Stimulated activated naive CD4-positive, alpha-beta T cell (primary cell): ENCODE results near the gene EFEMP1.
"Not testable (repeated sequence)": the region's sequence is repeated elsewhere in the genome, so short reads cannot be mapped to it uniquely, and the experiment has no call there.

Source experiments
- DNase-seq, 6 experiments: peaks; one replicate each; lab custom pipeline; 2025; lab: John Stamatoyannopoulos, UW

Gene EFEMP1

GRCh38 chr2:55865096-55865835, 58.3 kb downstream of the EFEMP1 start:
- DNase-seq = no peak

- no peak for DNase-seq
Measured at GRCh38 chr2:55864351-55865084, 59.1 kb downstream of the EFEMP1 start.

DNA sequence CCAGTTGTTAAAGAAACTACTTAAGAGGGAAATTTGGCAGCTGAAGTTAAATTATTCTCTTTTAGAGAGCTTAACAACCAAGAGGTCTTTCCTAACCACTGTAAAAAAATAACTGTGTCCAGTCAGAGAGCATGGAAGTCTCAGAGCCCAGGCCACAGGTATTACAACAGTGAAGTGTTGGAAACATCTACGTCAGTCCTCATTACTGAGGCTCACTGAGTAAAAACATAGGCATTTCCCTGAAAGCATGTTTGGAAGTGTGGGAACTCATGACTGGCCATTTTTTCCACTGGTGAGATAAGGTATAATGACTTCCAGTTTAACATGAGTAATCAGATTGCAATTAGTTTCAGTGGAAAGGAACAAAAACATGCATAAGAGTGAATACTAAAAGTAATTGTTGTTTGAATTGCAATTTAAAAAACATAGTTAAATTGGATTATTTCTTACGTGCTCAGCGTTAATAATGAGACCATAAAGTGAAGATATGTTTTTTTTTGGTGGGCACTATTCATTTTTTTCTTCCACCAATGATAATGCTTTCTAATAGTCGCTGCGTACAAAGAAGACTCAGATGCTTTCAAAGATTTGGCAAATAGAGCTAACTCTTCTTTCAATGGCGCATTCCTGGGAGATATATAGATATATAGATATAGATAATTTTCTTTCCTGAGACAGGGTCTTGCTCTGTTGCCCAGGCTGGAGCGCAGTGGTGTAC, 60.8 kb downstream of the EFEMP1 start:
- no peak for DNase-seq

DNA sequence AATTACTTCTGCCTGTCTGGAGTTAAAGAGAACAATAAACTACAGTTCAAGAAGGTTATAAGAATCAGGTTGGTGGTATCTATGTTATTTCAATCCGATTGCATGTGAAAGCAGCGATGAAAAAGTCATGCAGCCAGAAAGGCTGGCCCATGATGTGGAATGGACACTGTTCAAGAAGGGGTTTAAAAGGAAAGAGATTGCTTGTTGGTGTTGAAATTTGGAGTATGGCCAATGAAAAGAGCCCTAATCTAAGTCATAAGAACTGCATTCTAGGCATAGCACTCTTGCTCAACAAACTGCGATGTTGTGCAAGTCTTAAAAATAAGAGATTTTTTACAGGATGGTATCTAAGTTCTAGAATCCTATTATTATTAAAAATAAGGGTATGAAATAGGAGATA, 61.3 kb downstream of the EFEMP1 start:
- DNase-seq = no peak

- no peak for DNase-seq
Measured at GRCh38 chr2:55861733-55862132, 61.8 kb downstream of the EFEMP1 start.

DNA sequence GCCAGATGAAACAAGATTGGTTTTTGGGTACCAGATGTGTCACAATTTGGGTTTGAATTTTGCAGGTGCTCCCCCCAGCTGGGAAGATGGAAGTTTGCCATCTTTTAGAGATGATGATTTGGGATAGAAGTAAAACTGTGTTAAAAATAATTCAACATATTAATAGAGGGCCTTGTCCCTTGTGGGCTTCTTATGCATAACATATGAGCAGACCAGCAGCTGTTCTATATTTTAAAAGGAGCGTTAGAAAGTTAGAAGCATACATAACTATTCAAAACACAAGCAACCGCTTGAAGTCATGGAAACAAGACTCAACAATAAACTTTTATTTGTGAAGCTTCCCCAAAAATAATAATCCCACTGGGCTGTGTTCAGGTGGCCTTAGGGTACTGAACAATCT, 62.8 kb downstream of the EFEMP1 start:
- no peak for DNase-seq

GRCh38 chr2:55859875-55860274, 63.7 kb downstream of the EFEMP1 start:
- no peak for DNase-seq

DNA sequence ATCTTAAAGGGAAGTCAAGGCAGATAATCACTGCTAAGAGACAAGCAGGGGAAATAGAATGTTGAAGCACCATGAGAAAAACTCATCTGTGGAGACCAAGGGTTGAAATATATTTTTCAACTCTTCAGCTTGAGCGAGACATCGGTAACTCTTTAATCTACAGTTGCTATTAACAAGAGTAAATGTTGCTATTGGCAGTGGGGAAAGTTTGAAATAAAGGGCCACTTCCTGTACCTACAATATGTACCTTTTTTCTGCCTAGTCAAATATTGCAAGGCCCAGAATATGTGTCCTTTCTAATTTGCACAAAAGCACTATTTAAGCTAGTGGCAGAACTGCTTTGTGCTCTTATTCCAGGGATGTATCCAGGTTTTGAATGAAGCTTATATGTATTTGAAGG, 65.8 kb downstream of the EFEMP1 start:
- no peak for DNase-seq

- DNase-seq = no peak
Measured at GRCh38 chr2:55856936-55857335, 66.6 kb downstream of the EFEMP1 start.

DNA sequence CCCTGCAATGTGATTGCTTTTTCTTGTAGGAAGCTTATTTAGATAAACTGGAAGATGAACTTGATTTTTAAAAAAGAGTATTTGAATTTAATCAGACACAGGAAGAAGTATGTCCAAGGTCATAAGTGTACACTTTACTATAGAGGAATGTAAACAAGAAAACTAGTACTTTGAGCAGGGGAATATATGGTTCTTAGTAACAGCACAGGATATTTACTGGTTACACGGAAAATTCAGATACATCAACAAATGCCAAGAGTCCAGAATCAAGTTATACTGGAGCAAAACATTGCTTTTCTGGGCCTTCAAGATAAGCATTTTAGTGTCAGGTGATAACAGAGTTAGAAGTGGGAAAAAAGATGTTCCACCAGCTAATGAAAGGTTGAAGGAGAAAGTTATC, 75.5 kb downstream of the EFEMP1 start:
- no peak for DNase-seq

DNA sequence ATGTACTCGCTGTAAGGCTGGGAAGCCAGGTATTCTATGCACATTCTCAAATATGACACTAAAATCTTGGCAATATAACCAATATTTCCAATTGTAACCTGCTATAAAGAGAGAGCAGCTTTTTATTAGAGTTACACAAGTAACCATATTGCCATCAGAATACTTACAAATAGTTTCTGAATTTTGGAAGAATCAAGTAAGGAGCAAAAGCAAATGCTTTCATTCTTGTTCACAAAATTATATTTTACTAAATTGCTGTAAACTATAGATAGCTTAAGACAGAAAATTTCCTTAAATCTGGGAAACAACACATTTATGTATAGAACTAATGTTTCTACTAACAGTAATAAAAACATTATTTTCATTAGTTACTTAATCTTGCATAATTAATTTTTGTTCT, 77.2 kb downstream of the EFEMP1 start:
- DNase-seq = no peak

DNA sequence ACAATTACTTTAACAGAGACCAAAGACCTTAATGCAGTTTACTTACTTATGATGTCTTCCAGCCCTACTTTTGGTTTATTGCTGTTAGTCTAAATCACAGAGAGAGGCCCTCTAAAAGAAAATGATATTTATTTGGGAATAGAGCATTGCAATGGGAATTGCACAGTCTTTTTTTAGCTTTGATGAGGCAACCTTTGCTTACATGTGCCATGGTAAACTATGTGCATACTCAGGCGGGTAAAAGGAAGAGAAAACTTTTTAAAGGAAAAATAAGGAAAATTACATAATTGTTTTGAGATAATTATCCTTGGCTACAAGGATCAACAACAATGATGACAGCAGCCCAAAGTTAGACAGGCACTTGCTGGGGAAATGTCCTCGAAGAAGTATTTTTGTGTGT, 78.6 kb downstream of the EFEMP1 start:
- DNase-seq = no peak

DNA sequence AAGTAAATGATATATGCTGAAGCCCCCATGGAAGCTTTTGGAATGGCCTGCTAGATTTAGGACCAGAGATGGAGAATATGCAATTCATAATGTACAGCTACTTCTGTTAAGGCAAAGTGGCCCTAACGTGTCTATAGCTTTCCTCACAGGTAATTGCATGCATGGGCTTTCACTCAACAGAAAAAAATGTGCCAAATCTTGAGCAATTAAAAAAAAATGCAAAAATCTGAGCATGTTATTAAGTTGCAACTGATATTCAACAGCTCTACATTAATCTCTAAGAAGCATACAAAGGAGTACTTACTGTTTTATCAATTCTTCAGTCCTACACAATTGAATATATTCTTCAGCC, 79.6 kb downstream of the EFEMP1 start:
- DNase-seq = no peak

DNA sequence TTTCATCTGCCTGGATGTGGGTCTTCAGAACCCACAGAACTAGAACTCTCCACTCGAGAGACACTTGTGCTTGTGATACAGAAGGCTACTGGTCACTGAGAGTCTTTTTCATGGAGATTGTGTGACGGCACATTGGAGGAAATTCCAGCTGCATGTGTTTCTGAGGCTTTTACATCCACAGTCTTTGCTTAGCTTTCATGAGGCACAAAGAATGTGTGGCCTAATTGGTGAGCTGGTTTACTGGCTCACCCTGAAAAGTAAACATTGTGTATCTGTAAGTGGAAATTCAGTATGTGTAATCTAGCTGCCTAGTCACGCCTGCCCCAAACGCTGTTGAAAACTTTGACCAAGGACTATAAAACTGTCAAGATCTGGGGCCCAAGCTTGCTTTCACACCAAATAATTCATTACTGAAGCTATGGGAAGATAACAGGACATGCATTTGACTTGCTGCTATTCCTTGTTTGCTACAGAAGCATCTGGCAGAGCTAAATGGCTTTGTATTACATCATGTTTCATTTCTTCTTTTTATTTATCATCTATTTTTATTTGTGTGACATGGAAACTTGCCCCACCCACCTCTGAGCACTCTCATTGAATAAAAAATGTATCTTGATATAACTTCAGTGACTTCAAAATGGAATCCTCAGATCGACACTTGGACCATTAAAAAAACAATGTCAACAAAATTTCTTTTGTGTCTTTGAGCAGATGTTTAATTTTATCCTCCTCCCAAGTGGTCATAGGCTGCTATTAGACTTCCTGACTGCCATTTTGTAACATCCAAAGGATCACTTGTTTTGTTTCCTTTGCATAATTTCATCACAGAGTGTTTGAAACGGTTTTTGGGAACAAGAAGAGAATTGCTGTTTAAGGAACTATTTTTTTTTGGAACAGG, 80.2 kb downstream of the EFEMP1 start:
- DNase-seq = no peak

DNA sequence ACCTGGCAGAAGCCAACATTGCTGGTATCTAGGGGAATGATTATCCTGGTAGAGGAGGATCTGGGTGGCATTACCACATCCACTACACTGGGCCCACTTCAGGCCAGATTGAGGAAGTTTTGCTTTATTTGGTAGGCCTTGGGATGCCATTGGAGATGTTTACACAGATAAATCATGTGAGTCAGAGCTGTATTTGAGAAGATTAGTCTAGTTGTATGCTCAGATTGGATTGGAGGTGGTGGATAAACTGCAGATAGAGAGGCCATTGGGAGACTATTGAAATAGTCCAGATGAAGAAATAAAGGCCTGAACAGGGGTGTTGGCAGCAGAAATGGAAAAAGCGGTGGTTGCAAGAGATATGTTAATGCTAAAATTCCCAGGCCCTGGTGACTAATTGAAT, 81.5 kb downstream of the EFEMP1 start:
- no peak for DNase-seq

DNA sequence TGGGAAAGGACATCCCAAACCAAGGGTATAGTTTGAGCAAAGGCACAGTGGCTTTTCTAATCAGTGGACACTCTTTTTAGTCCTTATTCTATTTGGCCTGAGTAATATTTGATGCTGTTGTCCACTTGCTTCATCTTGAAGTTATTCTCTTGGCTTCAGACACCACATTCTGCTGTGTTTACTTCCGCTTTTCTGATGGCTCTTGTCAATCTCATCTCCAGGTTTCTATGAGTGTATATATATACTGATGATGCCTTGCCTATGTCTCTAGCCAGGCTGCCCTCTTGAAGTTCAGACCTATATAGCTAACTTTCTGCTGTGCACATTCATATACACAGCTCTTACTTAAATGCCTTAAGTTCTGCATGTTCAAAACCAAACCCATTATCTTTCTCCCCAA, 83.1 kb downstream of the EFEMP1 start:
- no peak for DNase-seq

GRCh38 chr2:55839182-55839819, 84.3 kb downstream of the EFEMP1 start:
- no peak for DNase-seq

DNA sequence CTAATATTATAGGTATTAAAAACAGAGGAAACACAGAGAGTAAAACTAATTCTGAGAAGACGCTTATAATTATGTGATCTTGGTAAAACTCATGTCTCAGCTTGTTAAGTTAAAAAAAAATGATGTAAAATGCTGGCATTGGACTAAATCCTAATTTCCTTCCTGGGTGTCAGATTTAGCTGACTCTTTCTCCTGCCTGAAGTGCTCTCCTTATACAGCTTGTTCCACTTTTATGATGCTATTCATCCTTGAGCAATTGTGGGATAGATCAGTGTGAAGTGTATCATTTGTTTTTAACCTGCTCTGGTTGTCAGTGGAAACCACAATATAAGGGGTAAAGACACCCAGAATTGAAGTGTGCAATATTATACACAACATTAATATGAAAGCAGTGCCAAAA, 84.9 kb downstream of the EFEMP1 start:
- DNase-seq = no peak

DNA sequence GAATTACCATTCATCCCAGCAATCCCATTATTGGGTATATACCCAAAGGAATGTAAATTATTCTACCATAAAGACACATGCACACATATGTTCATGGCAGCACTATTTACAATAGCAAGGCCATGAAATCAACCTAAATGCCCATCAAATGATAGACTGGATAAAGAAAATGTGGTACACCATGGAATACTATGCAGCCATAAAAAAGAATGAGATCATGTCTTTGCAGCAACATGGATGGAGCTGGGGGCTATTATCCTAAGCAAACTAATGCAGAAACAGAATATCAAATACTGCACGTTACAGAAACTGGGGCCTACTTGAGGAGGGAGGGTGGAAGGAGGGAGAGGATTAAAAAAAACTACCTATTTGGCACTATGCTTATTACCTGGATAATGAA, 85.5 kb downstream of the EFEMP1 start:
- DNase-seq = not testable (repeated sequence)

DNA sequence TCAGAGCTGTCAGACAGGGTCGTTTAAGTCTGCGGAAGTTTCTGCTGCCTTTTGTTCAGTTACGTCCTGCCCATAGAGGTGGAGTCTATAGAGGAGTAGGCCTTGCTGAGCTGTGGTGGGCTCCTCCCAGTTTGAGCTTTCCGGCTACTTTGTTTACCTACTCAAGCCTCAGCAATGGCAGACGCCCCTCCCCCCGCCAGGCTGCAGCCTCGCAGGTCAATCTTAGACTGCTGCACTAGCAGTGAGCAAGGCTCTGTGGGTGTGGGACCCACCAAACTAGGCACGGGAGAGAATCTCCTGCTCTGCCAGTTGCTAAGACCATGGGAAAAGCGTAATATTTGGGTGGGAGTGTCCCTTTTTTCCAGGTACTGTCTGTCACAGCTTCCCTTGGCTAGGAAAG, 86.5 kb downstream of the EFEMP1 start:
- no peak for DNase-seq

- DNase-seq = not testable (repeated sequence)
Measured at GRCh38 chr2:55831671-55832410, 91.7 kb downstream of the EFEMP1 start.
